ENCODE data around the gene DEXI.

DEXI gene

GRCh38 chr16:10942352-10943063 is at the start of gene DEXI:
TSS of gene DEXI (minus strand) at chr16:10942468. CDS start at chr16:10942005, 463 bp downstream.
- in situ Hi-C loops (cut with MboI; ENCODE audit: low sequenced_read_pairs): no loop called here

GRCh38 chr16:10990378-10990777 is 48.1 kb upstream of the DEXI start:
- in situ Hi-C loops (cut with MboI; ENCODE audit: low sequenced_read_pairs): no loop called here

- in situ Hi-C loops (cut with MboI; ENCODE audit: low sequenced_read_pairs): no loop called here
Measured at GRCh38 chr16:10989559-10989958, 47.3 kb upstream of the DEXI start.

- in situ Hi-C loops (cut with MboI; ENCODE audit: low sequenced_read_pairs): no loop called here
Measured at GRCh38 chr16:10988879-10989278, 46.6 kb upstream of the DEXI start.

GRCh38 chr16:10988164-10988803 is 46.0 kb upstream of the DEXI start:
- in situ Hi-C loops (cut with MboI; ENCODE audit: low sequenced_read_pairs): no loop called here

GRCh38 chr16:10987361-10988163 is 45.3 kb upstream of the DEXI start:
- in situ Hi-C loops (cut with MboI; ENCODE audit: low sequenced_read_pairs): no loop called here

- in situ Hi-C loops (cut with MboI; ENCODE audit: low sequenced_read_pairs): no loop called here
Measured at GRCh38 chr16:10984509-10984908, 42.2 kb upstream of the DEXI start.

- in situ Hi-C loops (cut with MboI; ENCODE audit: low sequenced_read_pairs): no loop called here
Measured at GRCh38 chr16:10983159-10983558, 40.9 kb upstream of the DEXI start.

- in situ Hi-C loops (cut with MboI; ENCODE audit: low sequenced_read_pairs): no loop called here
Measured at GRCh38 chr16:10982465-10983150, 40.3 kb upstream of the DEXI start.

- in situ Hi-C loops (cut with MboI; ENCODE audit: low sequenced_read_pairs): no loop called here
Measured at GRCh38 chr16:10981697-10982216, 39.5 kb upstream of the DEXI start.

GRCh38 chr16:10980813-10981212 is 38.5 kb upstream of the DEXI start:
- in situ Hi-C loops (cut with MboI; ENCODE audit: low sequenced_read_pairs): no loop called here

- in situ Hi-C loops (cut with MboI; ENCODE audit: low sequenced_read_pairs): loop anchor here (10.0 kb wide), 1 partner anchor 275 kb away; the partner anchor contains the start of gene SOCS1
Measured at GRCh38 chr16:10979717-10980601, 37.7 kb upstream of the DEXI start.

- in situ Hi-C loops (cut with MboI; ENCODE audit: low sequenced_read_pairs): loop anchor here (10.0 kb wide), 1 partner anchor 276 kb away; the partner anchor contains the start of gene SOCS1
Measured at GRCh38 chr16:10978871-10979446, 36.7 kb upstream of the DEXI start.

- in situ Hi-C loops (cut with MboI; ENCODE audit: low sequenced_read_pairs): loop anchor here (10.0 kb wide), 1 partner anchor 277 kb away; the partner anchor contains the start of gene SOCS1
Measured at GRCh38 chr16:10978124-10978523, 35.9 kb upstream of the DEXI start.

GRCh38 chr16:10976634-10977033 is 34.4 kb upstream of the DEXI start:
- in situ Hi-C loops (cut with MboI; ENCODE audit: low sequenced_read_pairs): loop anchor here (10.0 kb wide), 1 partner anchor 278 kb away; the partner anchor contains the start of gene SOCS1

- in situ Hi-C loops (cut with MboI; ENCODE audit: low sequenced_read_pairs): loop anchor here (10.0 to 25.0 kb wide), 3 partner anchors 282 to 1089 kb away; partner anchors contain the start of gene SOCS1
Measured at GRCh38 chr16:10972819-10973464, 30.7 kb upstream of the DEXI start.

GRCh38 chr16:10972108-10972818 is 30.0 kb upstream of the DEXI start:
- in situ Hi-C loops (cut with MboI; ENCODE audit: low sequenced_read_pairs): loop anchor here (10.0 to 25.0 kb wide), 3 partner anchors 283 to 1090 kb away; partner anchors contain the start of gene SOCS1

- in situ Hi-C loops (cut with MboI; ENCODE audit: low sequenced_read_pairs): loop anchor here (10.0 to 25.0 kb wide), 3 partner anchors 283 to 1091 kb away; partner anchors contain the start of gene SOCS1
Measured at GRCh38 chr16:10971560-10971961, 29.3 kb upstream of the DEXI start.
